LNCaP clone FGC (cell line): ENCODE measurements around the gene LRRC27.

Source experiments
- DNase-seq: peaks from one replicate; pipeline ENCODE4 v3.0.0-alpha.2; 2011; ENCODE audit warnings: low read depth
- H3K4me3 ChIP-seq: 2 replicates; pipeline ENCODE4 v1.5.1; 2011; ENCODE audit warnings: mild to moderate bottlenecking, low read depth, low read length, control low read depth
- TF ChIP-seq, protein P1 (sequence below): IDR thresholded peaks from 2 replicates; pipeline ENCODE4 v1.5.1; 2012; ENCODE audit warnings: mild to moderate bottlenecking; ENCODE audit not compliant: control insufficient read depth, insufficient read depth; ENCODE audit errors: extremely low read depth

The LRRC27 gene

DNA sequence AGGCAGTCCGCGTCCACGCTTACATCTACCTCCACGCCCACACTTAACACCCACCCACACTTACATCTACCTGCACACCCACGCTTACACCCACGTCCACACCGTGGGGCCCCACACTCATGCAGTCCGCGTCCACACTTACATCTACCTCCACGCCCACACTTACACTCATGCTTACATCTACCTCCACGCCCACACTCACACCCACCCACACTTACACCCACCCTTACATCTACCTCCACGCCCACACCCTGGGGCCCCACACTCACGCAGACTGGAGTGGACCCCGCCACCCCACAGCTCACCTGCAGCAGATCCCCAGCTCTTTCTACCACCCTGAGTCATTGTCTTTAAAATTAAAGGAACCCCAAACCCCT lies 32.6 kb downstream of the LRRC27 start:
- no peak for DNase-seq
- H3K4me3 ChIP-seq = no peak overlapping the region
- TF ChIP-seq, protein P1, sequence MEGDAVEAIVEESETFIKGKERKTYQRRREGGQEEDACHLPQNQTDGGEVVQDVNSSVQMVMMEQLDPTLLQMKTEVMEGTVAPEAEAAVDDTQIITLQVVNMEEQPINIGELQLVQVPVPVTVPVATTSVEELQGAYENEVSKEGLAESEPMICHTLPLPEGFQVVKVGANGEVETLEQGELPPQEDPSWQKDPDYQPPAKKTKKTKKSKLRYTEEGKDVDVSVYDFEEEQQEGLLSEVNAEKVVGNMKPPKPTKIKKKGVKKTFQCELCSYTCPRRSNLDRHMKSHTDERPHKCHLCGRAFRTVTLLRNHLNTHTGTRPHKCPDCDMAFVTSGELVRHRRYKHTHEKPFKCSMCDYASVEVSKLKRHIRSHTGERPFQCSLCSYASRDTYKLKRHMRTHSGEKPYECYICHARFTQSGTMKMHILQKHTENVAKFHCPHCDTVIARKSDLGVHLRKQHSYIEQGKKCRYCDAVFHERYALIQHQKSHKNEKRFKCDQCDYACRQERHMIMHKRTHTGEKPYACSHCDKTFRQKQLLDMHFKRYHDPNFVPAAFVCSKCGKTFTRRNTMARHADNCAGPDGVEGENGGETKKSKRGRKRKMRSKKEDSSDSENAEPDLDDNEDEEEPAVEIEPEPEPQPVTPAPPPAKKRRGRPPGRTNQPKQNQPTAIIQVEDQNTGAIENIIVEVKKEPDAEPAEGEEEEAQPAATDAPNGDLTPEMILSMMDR = no peak

DNA sequence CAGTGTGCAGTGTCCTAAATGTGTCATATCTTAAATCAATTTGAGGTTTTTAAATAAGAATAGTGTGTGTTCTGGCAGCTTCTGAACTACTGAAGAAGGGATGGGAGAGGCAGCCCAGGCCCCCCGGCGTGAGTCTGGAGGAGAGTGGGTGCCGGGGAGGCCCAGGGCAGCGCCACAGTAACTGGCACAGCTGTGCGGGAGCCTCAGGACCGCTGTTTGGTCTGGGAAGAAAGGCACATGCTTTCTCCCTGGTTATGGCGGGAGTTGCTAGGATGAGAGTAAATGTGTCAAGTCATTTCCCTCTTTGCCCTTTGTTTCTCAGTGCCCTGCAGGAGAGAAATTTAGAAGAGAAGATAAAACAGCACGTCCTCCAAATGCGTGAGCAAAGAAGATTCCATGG lies 33.1 kb downstream of the LRRC27 start:
- TF ChIP-seq, protein P1 = no peak
- DNase-seq = no peak
- no peak overlapping the region for H3K4me3 ChIP-seq

DNA sequence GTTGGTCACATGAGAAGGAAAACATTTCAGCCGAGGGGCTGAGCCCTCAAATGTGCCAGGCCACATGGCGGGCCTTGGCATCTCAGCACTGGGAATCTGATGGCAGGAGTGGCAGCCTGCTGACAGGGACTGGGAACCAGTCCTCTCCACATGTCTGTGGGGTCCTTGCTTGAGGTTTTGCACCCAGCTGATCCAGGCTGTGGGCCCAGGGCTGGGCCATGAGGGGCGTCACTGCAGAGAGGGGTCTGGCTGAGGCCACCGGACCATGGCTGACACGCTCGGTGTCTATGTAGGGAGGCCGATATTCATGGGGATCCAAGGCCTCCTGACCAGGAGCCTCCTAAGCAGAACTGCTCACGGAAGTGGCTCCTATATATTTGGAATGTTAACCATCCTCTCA lies 34.0 kb downstream of the LRRC27 start:
- H3K4me3 ChIP-seq = no peak overlapping the region
- DNase-seq = no peak
- TF ChIP-seq, protein P1 = no peak

DNA sequence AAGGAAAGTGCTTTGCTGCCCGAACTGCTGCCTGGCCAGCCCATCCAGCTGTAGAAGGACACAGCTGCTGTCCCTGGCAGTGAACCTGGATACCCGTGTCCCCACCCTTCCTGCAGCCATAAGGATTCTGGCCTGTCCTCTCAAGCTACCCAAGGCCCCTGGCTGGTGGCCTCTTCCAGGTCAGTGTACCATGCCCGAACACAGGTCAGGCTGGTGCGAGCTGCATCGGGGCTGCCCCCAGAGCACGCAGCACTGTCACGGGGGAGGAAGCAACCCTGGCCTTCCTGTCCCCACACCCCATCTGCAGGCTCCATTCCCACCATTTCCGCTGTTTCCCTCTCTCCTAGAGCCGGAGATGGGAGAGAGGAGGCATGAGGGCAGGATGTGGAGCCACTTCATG lies 34.5 kb downstream of the LRRC27 start:
- TF ChIP-seq, protein P1 = no peak
- H3K4me3 ChIP-seq = no peak overlapping the region

DNA sequence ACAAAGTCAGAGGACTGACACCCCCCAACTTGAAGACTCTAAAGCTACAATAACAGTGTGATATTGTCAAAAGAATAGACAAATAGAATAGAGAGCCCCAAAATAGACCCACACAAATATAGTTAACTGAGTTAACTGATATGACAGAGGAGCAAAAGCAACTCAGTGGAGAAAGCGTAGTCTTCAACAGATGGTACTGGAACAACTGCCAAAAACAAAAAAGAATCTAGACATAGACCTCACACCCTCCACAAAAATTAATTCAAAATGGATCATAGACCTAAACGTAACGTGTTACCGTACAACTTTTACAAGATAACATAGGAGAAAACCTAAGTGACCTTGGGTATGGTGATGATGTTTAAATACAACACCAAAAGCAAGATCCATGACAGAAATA lies 36.4 kb downstream of the LRRC27 start:
- TF ChIP-seq, protein P1 = no peak
- DNase-seq = no peak
- no peak overlapping the region for H3K4me3 ChIP-seq

More for the DNA sequence above, 34.5 kb downstream of the LRRC27 start:
- no peak for DNase-seq

DNA sequence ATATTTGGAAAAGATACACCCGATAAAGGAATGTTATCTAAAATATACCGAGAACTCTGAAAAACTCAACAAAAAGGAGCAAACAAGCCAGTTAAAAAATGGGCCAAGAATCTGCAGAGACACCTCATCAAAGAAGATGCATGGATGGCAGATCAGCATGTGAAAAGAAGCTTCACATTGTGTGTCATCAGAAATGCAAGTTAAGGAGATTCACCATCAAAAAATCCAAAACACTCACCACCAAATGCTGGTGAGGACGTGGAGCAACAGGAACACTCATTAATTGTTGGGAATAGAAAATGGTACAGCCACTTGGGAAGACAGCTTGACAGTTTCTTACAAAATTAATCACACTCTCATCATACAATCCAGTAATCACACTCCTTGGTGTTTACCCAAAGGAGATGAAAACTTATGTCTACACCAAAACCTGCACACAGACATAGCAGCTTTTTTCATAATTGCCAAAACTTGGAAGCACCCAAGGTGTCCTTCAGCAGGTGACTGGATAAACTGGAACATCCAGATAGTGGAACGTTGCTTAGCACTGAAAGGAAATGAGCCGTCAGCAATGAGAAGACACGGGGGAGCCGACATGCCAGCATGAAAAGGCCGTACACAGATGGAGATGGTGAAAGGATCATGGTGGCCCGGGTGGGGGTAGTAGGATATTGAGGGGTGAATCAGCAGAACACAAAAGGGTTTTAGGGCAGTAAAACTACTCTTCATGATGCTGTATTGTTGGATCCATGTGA lies 37.1 kb downstream of the LRRC27 start:
- DNase-seq = no peak
- H3K4me3 ChIP-seq = no peak overlapping the region
- TF ChIP-seq, protein P1 = no peak

DNA sequence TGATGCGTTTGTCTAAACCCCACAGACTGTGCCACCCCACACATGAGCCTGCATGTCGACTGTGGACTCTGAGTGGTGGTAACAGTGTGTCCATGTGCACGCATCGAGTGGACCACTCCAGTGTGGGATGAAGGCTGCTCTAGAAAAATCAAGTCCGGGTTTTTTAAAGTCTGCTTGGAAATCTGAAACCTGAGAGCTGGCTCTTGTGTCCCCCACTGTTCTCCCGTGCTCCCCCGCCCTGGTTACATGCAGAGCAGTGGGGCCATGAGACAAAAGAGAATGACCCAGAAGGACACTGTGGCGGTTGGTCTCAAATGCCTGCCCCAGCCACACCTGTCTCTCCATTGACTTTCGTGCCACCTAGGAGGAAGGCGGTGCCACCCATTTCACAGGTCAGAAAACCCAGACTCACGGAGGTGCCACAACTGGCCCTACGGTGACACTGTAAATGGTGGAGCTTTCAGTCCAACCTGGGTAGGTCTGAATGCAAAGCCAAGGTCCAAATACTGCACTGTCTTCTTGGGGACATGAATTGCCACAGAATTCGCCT lies 37.7 kb downstream of the LRRC27 start:
- TF ChIP-seq, protein P1 = no peak
- no peak overlapping the region for H3K4me3 ChIP-seq
- DNase-seq = no peak
